Measurements from ENCODE around the gene CACFD1. TPM values are rescaled to one million over a fixed set of nuclear protein-coding genes. Genes with fewer than 3 reads are reported as not detected.

CACFD1 gene
- total RNA-seq, 4 donors from 2014 or later: 7.0 to 28.3 (median 10.1) TPM

GRCh38 chr9:133468777-133469421 is 9.1 kb downstream of the CACFD1 start:
- TF ChIP-seq CTCF (IDR thresholded peaks at IDR 0.05 in 4 of 5, conservative IDR thresholded peaks at IDR 0.05 in 1 of 5): no peak
- TF ChIP-seq POLR2A (IDR thresholded peaks at IDR 0.05): no peak
- intact Hi-C loops (cut with DNase I; ENCODE audit: low total_unique reads) (loop anchor here (10.0 kb wide), 1 partner anchor 434 kb away; the partner anchor contains the start of gene GTF3C5), in situ Hi-C loops (cut with MboI; ENCODE audit: low sequenced_read_pairs in 4 of 4) (no loop called here)
- Histone ChIP-seq H3K27me3 (no peaks in the 10 kb centered on the region), H3K36me3 (no peaks in the 10 kb centered on the region), H3K4me1 (no peaks in the 10 kb centered on the region), H3K27ac (no peak overlapping the region), H3K4me3 (no peak overlapping the region), H3K9me3 (no peaks in the 10 kb centered on the region)
- no peak for DNase-seq
- ATAC-seq: no peak

DNA sequence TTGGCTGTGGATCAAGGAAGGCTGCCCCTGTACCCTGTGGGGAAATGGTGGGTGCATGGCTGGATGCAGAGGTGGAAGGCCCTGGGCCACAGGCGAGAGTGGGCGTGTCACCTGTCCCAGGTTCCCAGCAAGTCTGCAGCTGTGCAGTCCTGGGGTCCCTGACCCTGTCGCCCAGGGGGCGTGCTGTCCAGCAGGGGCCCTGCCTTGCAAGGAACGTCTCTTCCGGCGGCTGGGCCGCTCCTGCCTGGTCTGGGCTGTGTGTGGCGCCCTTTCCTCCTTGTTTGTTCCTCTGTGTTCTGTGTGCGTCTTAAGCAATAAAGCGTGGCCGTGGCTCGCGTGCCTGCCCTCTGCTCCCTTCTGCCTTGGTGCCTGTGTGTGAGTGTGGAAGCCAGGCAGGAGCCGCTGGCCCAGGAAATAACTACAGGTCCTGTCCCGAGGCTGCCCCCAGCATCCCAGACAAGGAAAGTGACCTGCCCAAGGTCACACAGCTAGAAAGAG is 10.7 kb downstream of the CACFD1 start:
- intact Hi-C loops (cut with DNase I; ENCODE audit: low total_unique reads) (no loop called here), in situ Hi-C loops (cut with MboI; ENCODE audit: low sequenced_read_pairs in 4 of 4) (no loop called here)
- H3K27ac ChIP-seq: no peak overlapping the region
- ATAC-seq: no peak
- no peak for DNase-seq
- no peaks in the 10 kb centered on the region for H3K9me3 ChIP-seq
- H3K4me1 ChIP-seq: no peaks in the 10 kb centered on the region
- no peak overlapping the region for H3K4me3 ChIP-seq
- no peaks in the 10 kb centered on the region for H3K27me3 ChIP-seq
- no peaks in the 10 kb centered on the region for H3K36me3 ChIP-seq
- TF ChIP-seq CTCF (IDR thresholded peaks at IDR 0.05 in 4 of 5, conservative IDR thresholded peaks at IDR 0.05 in 1 of 5) (no peak), POLR2A (IDR thresholded peaks at IDR 0.05) (no peak)

DNA sequence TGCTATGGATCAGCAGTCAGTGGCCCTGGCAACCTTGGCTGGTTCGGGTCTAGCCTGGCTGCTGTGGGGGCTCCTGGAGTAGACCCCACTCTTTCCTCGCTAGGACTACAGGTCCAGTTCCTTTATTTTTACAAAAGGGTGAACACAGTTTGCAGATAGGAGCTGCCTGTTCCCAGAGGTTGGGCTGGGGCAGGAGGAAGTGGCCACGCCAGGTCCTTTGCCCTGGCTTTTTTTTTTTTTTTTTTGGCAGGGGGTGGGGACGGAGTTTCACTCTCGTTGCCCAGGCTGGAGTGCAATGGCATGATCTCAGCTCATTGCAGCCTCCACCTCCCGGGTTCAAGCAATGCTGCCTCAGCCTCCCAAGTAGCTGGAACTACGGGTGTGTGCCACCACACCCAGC is 11.2 kb downstream of the CACFD1 start:
- intact Hi-C loops (cut with DNase I; ENCODE audit: low total_unique reads): no loop called here
- H3K36me3 ChIP-seq: no peaks in the 10 kb centered on the region
- DNase-seq: no peak

DNA sequence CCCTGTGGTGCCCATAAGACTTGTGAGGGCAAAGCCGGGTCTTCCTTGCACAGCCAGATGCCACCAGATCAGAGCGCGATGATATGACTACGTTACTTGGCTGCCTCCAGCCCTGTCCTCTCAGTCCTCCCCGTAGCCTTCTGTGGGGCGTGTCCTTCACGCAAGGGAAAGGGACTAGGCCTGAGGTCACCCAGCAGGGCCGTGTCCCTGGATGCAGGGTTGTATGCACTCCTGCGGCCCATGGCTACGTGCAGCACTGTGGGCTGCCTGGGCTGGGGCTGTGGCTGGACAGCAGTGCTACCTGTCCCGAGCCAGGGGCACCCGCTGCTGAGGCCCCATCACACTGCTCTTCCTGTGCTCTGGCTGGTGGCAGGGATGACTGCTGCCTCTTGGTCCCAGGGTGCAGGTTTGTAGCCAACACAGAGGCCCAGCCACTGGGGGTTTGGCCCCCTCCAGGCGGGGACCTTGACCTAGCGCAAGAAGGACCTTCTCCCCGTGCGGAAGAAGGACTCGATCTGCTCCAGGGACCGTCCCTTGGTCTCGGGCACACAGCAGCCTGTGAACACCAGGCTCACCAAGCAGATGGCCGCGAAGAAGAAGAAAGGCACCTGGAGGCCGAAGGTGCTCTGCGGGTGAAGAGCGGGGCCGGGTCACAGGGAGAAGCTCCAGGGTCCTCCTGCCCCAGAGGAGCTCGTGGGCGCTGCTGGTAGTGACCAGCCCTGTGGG is 11.9 kb downstream of the CACFD1 start:
- H3K36me3 ChIP-seq: no peaks in the 10 kb centered on the region
- DNase-seq (no peak), ATAC-seq (no peak)
- in situ Hi-C loops (cut with MboI; ENCODE audit: low sequenced_read_pairs in 4 of 4): no loop called here
- H3K27me3 ChIP-seq: no peaks in the 10 kb centered on the region
- intact Hi-C loops (cut with DNase I; ENCODE audit: low total_unique reads): no loop called here
- no peak overlapping the region for H3K4me3 ChIP-seq
- H3K27ac ChIP-seq: no peak overlapping the region
- no peaks in the 10 kb centered on the region for H3K9me3 ChIP-seq
- H3K4me1 ChIP-seq: no peaks in the 10 kb centered on the region
- no peak for TF ChIP-seq POLR2A (IDR thresholded peaks at IDR 0.05)
- TF ChIP-seq CTCF (IDR thresholded peaks at IDR 0.05 in 4 of 5, conservative IDR thresholded peaks at IDR 0.05 in 1 of 5): no peak

More for the DNA sequence above, 11.2 kb downstream of the CACFD1 start:
- TF ChIP-seq CTCF (IDR thresholded peaks at IDR 0.05 in 4 of 5, conservative IDR thresholded peaks at IDR 0.05 in 1 of 5): no peak
- no peak for TF ChIP-seq POLR2A (IDR thresholded peaks at IDR 0.05)
- no peaks in the 10 kb centered on the region for H3K9me3 ChIP-seq
- in situ Hi-C loops (cut with MboI; ENCODE audit: low sequenced_read_pairs in 4 of 4): no loop called here
- ATAC-seq: no peak
- no peaks in the 10 kb centered on the region for H3K4me1 ChIP-seq
- no peak overlapping the region for H3K4me3 ChIP-seq
- no peak overlapping the region for H3K27ac ChIP-seq
- H3K27me3 ChIP-seq: no peaks in the 10 kb centered on the region
